HG02981 (cell line): ENCODE measurements around the gene MVB12B.

Source experiments
- ATAC-seq: cut with Tn5 transposase; IDR thresholded peaks from one replicate; pipeline ENCODE4 v1.9.1; 2021; ENCODE audit warnings: mild to moderate bottlenecking, moderate library complexity; ENCODE audit not compliant: unreplicated experiment

Gene MVB12B

DNA sequence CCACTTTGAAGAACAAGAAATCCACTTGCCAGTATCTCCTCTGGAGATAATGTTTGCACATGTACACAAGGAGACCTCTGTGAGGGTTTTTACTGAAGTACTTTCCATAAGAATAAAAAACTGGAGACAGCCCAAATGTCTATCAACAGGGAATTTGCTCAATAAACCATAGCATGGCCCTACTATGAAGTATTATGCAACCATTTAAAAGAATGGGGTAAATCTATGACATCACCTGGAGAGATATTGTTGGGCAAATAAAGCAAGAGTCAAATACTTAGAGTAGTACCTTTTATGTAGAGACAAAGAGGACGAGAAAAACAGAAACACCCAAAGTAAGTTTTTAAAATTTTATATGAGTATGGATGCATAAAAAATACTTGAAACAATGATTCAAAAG lies 23.9 kb upstream of the MVB12B start:
- ATAC-seq, result no peak

DNA sequence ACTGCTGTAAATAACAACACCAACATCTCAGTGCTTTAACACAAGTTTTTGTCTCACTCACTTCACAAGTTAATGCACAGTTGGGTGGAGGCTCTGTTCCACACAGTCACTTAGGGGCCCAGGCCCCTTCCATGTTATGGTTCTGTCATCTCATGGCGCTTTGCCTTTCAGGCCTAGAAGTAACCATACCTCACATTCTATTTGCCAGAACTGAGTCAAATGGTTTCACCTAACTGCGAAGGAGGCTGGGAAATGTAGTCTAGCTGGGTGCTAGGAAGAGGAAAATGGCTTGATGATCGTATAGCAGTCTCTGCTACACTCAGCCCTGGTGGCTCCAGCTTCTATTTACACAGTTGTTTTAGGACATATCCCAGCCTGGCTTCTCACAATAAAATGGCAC lies 23.1 kb upstream of the MVB12B start:
- no peak for ATAC-seq

DNA sequence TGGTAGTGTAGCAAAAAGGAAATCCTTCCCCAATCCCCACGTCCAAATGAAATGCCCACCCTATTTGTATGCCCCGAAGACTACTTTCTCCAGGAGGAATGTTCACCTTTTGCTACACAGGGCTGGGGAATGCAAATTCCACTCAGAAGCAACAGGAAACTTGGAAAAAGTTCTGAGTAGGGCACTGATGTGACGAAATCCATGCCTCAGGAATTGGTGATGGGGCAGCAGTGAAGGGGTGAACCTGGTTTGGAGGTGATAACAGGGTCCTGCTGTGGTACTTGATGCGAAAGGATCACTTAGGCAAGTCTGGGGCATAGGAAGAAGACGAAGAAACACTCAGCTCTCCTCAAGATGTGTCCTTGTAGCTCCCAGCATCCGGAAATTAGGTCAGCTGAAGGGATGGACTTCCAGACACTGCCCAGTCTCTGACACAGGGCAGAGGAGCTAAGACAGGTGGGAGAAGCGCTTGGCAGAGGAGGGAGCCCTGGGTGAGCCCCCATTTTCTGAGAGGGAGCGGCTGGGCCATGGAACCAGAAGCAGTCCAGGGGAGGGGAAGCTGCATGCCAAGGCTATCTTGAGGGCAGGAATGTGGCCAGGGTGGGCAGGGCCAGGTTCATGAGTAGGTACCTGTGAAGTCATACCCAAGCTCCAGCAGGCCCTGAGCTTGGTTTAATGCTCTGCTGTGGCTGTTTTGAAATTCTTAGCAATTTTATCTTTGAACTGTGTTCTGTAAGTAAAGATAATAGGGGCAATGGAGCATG lies 22.2 kb upstream of the MVB12B start:
- no peak for ATAC-seq

DNA sequence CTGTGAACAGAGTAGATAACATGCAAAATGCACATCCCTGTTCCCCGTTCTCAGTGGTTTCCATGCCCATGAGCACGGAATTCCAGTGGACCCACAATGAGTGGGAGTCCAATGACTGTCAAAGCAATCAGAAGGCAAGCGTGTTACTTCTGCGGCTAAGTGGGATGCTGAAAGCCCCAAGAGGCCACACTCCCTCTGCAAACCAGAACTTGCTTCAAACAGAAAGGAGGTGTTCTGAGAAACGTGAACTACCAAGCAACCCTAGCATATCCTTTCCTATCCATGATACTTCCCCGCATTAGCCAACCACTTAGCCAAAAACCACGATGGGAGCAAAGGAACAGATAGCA lies 21.7 kb upstream of the MVB12B start:
- no peak for ATAC-seq

DNA sequence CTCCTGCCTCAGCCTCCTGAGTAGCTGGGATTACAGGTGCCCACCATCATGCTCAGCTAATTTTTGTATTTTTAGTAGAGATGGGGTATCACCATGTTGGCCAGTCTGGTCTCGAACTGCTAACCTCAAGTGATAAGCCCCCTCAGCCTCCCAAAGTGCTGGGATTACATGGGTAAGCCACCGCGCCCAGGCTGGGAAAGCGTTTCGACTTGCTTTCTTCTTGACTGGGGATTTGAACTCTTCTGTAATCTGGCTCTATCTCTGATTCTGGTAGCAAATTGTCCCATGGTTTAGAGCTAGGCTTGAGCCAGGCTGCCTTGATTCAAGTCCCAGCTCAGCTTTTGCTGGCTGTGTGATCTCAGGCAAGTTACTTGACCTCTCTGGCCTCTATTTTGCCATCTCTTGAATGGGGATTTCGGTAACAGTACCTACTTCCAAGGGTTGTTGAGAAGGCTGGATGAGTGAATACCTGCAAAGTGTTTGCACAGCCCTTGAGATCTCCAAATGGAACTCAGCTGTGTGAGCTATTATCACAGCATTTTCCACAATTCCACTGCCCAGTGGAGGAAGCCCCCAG lies 20.5 kb upstream of the MVB12B start:
- ATAC-seq, result no peak

DNA sequence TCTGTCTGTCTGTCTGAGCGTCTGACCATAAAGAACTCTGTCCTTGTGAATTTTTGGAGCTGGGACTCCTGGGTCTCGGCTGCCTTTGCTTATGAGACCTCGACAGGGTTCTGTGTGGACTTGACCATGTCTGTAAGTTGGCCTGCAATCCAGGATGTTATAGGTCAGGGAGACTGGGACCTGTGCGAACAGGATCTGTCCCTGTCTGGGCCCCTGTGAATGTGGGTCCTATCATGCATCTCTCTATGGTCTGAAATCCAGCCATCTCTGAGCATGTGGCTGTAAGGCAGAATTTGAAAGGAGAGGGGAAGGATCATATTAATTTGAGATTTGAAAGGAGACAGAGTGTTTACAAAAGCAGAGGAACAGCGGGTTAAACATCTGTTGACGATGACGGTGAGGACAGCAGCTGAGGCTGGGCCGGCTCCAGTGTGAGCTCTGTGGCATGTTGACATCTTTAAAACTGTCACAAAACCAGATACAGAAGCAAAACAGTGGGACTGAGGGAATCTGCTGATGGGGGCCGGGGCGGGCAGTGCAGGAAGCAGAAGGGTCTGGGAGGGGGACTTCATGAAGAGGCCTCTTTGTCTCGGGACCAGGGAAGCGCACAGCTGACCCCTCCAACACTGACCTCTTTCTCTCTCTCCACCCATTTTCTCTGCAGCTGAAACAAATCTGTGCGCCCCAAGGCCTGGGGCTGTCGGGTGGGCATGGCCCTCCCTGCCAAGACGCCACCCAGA lies 19.1 kb upstream of the MVB12B start:
- no peak for ATAC-seq

DNA sequence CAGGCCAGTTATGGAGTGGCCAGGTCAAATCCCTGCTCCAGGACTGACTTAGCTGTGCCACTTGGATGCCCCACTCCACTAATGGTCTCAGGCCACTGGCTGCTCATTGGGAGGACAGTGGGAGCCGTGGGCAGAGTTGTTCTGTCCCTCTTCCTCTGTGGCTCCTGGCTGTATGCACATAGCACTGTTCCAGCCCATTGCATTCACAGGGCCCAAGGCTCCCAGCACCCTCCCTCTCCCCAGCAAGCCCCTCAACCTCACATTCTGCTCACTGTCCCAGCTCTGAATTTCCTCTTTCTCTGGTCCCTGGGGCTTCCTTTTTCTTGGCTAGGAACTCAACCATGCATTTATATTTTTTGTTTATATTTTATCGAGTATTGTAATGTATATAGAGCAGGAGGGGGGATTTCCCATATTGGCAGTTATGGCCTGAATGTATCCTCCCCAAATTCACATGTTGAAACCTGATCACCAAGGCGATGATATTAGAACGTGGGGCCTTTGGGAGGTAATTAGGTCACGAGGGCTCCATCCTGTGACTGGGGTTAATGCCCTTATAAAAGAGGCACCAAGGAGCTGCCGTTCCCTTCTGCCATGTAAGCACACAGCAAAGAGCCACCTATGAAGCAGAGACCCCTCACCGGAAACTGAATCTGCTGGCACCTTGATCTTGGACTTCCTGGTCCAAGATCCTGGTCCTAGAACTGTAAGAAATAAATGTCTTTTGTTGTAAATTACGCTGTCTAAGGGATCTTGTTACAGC lies 17.0 kb upstream of the MVB12B start:
- ATAC-seq, result no peak

DNA sequence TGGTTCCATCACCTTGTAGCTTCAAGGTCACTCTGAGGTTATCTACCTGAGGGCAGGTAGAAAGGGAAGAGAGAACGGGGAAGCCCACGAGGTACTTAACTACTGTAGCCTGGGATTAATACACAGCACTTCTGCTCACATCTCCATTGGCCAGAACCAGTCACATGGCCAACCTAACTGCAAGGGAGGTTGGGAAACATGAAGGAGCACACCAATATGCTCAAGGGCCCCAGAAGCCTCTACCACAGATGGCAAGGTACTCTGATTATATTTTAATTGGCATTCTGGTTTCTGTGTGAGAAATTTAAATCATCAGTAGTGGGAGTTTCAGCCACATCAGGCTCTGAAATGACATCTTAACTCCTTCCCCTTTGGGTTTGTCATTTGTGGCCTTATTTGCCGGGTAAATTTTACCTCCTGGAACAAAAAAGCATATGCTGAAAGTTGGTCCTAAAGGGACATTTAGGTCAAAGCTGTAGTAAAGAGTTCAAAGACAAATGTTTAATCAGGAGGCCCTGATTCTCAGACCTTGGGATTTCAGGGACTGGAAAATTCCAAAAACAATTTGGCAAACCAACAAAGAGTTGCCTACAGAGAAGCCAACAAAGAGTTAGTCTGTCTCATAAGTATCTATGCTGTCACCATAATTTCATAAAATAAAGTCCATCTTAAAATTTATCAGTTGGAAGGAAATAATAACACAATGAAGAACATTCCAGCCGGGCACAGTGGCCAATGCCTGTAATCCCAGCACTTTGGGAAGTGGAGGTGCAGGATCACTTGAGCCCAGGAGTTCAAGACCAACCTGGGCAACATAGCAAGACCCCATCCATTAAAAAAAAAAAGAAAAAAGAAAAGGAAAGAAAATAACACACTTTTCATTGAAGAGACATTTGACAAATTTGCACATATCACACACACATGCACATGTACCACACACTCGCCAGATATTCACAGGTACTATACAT lies 13.8 kb upstream of the MVB12B start:
- ATAC-seq, result no peak

DNA sequence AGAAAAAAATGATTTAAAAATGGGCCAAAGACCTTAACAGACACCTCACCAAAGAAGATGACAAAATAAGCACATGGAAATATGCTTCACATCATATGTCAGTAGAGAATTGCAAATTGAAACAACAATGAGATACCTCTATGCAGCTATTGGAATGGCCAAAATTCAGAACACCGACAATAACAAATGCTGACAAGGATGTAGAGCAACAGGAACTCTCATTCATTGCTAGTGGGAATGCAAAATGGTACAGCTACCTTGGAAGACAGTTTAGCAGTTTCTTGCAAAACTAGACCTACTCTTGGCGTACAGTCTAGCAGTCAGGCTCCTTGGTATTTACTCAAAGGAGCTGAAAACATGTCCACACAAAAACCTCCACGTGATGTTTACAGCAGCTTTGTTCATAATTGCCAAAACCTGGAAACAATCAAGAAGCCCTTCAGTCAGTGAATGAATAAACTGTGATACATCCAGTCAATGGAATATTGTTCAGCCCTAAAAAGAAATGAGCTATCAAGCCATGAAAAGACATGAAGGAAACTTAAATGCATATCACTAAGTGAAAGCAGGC lies 10.5 kb upstream of the MVB12B start:
- ATAC-seq, result no peak

DNA sequence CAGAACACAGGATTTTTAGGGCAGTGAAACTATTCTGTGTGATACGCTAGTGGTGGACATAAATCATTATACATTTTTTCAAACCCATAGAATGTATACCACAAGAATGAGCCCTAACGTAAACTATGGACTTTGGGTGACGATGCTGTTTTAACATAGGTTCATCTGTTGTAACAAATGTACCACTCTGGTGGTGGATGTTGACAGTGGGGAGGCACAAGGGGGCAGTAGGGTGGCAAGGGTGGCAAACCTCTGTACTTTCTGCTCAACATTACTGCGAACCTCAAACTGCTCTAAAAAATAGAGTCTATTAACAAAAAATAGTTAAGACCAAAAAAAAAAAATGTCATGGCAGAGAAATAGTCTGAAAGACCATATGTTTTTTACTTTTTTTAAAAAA lies 9.1 kb upstream of the MVB12B start:
- no peak for ATAC-seq

DNA sequence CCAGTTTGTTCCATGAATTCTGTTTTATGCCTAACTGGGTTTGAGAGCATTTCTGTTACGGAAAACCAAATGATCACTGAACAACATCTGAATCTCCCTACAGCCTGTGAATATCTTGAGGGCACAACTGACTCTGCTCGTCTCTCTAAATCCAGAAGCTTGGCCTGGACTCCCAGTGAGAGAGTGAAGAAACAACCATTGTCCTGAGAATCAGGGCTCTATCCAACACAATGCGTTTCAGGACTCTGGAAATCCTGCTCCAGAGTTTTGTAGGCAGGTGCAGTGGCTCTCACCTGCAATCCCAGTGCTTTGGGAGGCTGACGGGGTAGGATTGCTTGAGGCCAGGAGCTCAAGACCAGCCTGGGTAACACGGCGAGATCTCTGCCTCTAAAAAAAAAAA lies 7.8 kb upstream of the MVB12B start:
- ATAC-seq, result no peak

DNA sequence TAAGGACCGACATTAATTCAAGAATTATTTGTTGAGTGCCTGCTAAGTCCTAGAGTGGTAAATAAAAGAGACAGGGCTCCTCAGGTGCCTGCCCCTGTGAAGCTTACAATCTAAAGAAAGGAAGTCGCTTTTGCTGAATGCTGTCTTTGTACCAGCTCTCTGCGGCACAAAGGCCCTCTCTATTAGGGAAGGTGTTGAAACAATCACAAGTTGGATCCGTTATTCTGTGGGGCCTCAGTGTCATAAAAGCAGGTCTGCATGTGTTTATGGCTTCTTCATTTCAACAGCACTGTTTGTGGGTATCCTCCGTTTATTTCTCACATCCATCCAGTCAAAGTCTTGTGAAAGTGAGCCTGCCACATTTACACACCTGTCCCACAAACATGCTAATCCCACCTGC lies 7.0 kb upstream of the MVB12B start:
- no peak for ATAC-seq

DNA sequence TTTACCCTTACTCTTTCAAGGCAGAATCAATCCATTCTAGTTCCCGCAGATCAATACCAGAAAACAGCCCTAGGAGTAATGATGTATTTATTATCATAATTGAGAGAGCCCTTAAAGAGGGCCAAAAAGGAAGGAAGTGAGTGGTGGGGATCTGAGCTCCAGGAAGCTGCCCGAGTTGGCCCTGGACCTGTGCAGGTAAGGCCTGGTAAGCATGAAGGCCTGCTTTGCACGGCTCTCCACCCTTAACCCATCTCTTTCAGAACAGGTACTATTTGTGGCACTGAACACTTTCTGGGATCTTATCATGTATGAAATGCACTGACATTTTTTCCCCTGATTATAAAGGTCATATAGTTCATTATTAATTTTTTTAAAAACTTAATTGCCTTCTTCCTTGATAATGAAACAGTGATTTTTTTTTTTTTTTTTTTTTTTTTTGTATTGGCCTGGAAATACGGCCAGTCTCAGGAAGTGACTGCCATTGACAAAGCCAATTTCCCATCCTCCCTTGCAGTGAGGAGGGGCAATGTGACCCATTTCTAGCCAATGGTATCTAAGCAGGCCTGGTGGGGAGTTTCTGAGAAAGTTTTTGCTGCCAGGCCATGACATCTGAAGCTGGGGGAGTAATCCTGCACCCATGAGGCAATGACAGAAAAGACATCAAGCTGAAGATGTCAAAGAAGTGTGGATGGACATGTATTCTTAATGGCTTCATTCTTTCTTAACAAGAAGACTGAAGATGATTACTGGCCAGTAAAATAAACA lies 6.3 kb upstream of the MVB12B start:
- ATAC-seq, result no peak

DNA sequence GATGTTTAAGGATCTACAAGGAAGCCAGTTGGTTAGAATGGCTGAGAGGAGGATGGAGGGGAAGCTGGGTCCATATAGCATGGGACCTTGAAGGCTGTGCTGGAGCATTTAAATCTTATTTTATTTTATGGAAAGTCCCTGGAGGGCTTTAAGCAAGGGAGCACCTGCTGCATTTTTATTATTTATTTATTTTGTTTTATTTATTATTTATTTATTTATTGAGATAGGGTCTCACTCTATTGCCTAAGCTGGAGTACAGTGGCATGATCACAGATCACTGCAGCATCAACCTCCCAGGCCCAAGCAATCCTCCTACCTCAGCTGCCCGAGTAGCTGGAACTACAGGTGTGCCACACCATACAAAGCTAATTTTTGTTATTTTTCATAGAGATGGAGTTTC lies 4.9 kb upstream of the MVB12B start:
- ATAC-seq, result no peak

DNA sequence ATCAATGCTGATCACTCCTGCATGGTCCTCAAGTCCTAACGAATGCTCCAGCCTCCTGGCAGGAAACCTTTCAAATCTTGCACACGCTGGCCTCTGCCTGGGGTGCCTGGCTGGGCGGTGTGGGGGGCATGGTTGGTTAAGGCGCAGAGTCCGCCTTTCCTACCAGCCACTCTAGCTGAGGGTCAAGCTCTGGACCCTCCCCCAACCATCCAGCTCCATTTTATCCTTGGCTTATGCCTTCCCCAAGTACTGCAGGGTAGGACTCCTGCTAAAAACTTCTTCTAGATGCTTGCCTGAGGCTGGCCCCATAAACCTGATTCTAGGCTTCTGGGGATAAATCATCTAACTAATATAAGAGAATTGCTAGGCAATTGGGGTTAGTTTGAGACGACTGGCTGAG lies 808 bp upstream of the MVB12B start:
- no peak for ATAC-seq

DNA sequence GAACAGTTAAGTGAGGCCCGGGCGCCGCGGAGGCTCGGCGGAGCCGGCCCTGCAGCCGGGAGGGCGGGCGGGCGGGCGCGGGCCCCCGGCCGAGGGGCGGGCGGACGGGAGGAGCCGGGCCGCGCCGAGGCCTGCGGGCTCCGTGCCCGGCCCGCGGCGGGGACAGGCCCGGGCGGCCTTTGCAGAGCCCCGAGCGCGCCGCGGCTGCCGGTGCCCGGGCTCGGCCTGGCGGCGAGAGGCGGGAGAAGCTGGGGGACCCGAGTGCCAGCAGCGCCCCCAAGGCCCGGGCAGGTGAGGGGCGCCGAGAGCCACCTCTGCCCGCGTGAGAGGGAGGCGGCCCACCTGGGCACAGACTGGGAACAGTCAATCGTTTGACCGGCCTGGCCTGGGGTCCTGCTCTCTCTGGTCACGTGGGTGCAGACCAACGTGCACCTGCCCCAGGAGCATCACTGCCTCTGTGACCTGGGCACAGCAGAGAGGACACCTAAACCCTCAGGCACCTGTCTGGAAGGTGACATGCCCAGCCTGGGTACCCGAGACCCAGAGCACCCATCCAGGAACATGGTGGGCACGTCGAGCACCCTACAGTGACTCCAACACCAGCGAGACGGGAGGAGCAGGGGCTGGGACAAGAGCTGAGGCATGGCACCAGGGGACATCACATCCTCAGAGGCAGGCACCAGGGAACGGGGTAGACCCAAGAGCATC lies 531 bp downstream of the MVB12B start:
- ATAC-seq, result no peak

DNA sequence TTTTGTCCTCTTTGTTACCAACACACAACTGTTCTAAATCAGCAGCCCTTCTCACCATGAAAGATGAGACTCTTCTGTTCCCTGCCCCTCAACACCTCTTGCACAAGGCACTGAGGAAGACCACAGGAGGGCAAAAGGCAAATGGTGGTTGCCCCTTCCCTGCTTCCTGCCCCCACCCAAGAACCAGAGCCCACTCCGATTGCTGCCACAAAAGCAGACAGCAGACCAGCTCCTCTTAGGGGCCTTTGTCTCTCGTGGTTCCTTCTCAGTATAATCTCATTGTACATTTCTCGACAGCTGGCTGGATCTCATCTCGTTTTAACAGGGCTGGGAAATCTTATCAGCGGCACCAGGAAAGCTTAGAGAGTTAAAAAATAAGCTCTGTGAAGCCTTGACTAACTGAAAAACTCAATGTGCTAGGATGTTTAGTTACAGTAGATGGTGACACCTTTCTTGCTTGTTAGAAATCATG lies 1.1 kb downstream of the MVB12B start:
- no peak for ATAC-seq

DNA sequence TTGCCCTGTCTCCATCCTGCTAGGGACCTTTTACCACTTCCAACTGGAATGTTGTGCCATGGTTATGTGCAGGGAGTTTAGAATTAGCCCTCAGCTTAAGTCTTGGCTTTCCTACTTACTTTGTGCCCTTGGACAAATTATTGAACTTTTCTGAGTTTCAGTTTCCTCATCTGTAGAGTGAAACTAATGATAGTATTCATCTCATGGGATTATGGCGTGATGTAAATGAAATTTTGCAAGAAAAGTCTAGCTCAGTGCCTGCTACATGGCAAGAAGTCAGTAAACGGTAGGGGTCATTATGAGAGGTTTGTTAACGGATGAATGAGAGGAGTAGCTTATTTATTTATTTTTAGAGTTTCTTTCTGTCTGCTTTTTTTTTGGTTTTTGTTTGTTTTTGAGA lies 1.8 kb downstream of the MVB12B start:
- ATAC-seq, result no peak
